Upper lobe of left lung (tissue), 6 donors: ENCODE measurements around the gene MAP7D2. TPM values are rescaled to one million over a fixed set of nuclear protein-coding genes. Genes with fewer than 3 reads are reported as not detected.

Experiments
- ATAC-seq, 2 donors: fragments of 200-7000 bp; cut with Tn5 transposase; one replicate each; pipeline ENCODE4 v1.9.1; 2022; ENCODE audit warnings: mild to moderate bottlenecking in 2 of 2, moderate library complexity in 2 of 2; ENCODE audit not compliant: low FRiP score in 2 of 2
- DNase-seq, 2 donors: peaks; one replicate each; pipeline ENCODE4 v3.0.0-alpha.2; 2019 to 2020
- H3K27ac ChIP-seq, 4 donors: fragments of 200-600 bp; sonication (generic); one replicate each; pipeline ENCODE4 v1.5.1; 2016 to 2019
- H3K27me3 ChIP-seq, 4 donors: fragments of 200-600 bp; sonication (generic); one replicate each; pipeline ENCODE4 v1.5.1; 2017 to 2019
- H3K36me3 ChIP-seq, 4 donors: fragments of 200-600 bp; sonication (generic); one replicate each; pipeline ENCODE4 v1.5.1; 2016 to 2019
- H3K4me1 ChIP-seq, 4 donors: fragments of 200-600 bp; sonication (generic); one replicate each; pipeline ENCODE4 v1.5.1; 2018 to 2019
- H3K4me3 ChIP-seq, 4 donors: fragments of 200-600 bp; sonication (generic); one replicate each; pipeline ENCODE4 v1.5.1; 2017 to 2019; ENCODE audit warnings: mild to moderate bottlenecking in 2 of 4, moderate library complexity in 1 of 4
- H3K9me3 ChIP-seq, 4 donors: fragments of 200-600 bp; sonication (generic); one replicate each; pipeline ENCODE4 v1.5.1; 2018 to 2019
- CTCF ChIP-seq, 6 experiments: fragments of 450-650 bp in 4 of 6; fragments of 200-600 bp in 2 of 6; sonication (generic) in 2 of 6; IDR thresholded peaks; one replicate each; pipeline ENCODE4 v1.5.1; 2016 to 2019; ENCODE audit warnings: antibody characterized with exemption in 6 of 6
- EP300 ChIP-seq, 4 donors: sonication (generic); formaldehyde crosslinking; IDR thresholded peaks; one replicate each; pipeline ENCODE4 v1.5.1; 2017; ENCODE audit warnings: antibody characterized with exemption in 4 of 4, control low read depth in 2 of 4
- POLR2A ChIP-seq, 4 donors: fragments of 450-650 bp; IDR thresholded peaks; one replicate each; pipeline ENCODE4 v1.5.1; 2016 to 2017; ENCODE audit warnings: antibody characterized with exemption in 4 of 4, mild to moderate bottlenecking in 2 of 4
- POLR2AphosphoS5 ChIP-seq, 2 donors: sonication (generic); formaldehyde crosslinking; IDR thresholded peaks; one replicate each; pipeline ENCODE4 v1.5.1; 2017; ENCODE audit warnings: antibody characterized with exemption in 2 of 2
- WGBS, 2 donors: methylation state at CpG; one replicate each; pipeline ENCODE4 v1.1.5; 2017 to 2018; 5-methylcytosine and 5-hydroxymethylcytosine counted together
- total RNA-seq, 6 donors: library from RNA; depleted of rRNA in 4 of 6; stranded (reverse); fragments of >200 nt in 4 of 6; gene quantifications; one replicate each; pipeline versions ENCODE4 v1.1.0 to v1.2.1, GENCODE V29; 2016 to 2021
- donor health status: DM: no; HTN: no; CAD: no; lungs with moderate emphysema.
- donor health status: DM: no; HTN: yes; CAD: no; lungs with severe emphysema.

Gene MAP7D2
- total RNA-seq, 6 donors from 2014 or later: under 0.01 to 13.4 (median 0.51) TPM

GRCh38 chrX:20060961-20061748 lies 55.6 kb downstream of the MAP7D2 start:
- 58 to 87% methylated on average over 3 to 5 of the region's 5 CpGs for WGBS, 2 donors
- H3K4me1 ChIP-seq: peaks cover 0 to 6% (median 2%) of the 10 kb centered on the region in 4 donors
- H3K9me3 ChIP-seq: no peaks in the 10 kb centered on the region
- peak overlapping the region in 1 of 4 donors; percentile 35 for H3K27ac ChIP-seq
- ATAC-seq (no peak), DNase-seq (no peak)
- H3K4me3 ChIP-seq: no peak overlapping the region
- no peaks in the 10 kb centered on the region for H3K27me3 ChIP-seq
- H3K36me3 ChIP-seq: no peaks in the 10 kb centered on the region
- TF ChIP-seq POLR2AphosphoS5 (IDR thresholded peaks at IDR 0.05) (no peak), CTCF (IDR thresholded peaks at IDR 0.05) (no peak), EP300 (IDR thresholded peaks at IDR 0.05) (no peak), POLR2A (IDR thresholded peaks at IDR 0.05) (no peak)

GRCh38 chrX:20059467-20060128 lies 57.1 kb downstream of the MAP7D2 start:
- Histone ChIP-seq H3K36me3 (no peaks in the 10 kb centered on the region), H3K27me3 (no peaks in the 10 kb centered on the region)
- no peak for ATAC-seq

GRCh38 chrX:20057479-20057878 lies 59.2 kb downstream of the MAP7D2 start:
- TF ChIP-seq POLR2A (IDR thresholded peaks at IDR 0.05) (no peak), POLR2AphosphoS5 (IDR thresholded peaks at IDR 0.05) (no peak), EP300 (IDR thresholded peaks at IDR 0.05) (no peak), CTCF (IDR thresholded peaks at IDR 0.05) (no peak)
- H3K27me3 ChIP-seq: no peaks in the 10 kb centered on the region
- ATAC-seq: no peak

More at GRCh38 chrX:20059467-20060128, 57.1 kb downstream of the MAP7D2 start:
- H3K4me3 ChIP-seq: no peak overlapping the region
- peaks cover 0 to 6% (median 2%) of the 10 kb centered on the region in 4 donors for H3K4me1 ChIP-seq
- WGBS, 2 donors: 65 to 71% methylated on average over 5 of the region's 5 CpGs
- DNase-seq: no peak
- no peaks in the 10 kb centered on the region for H3K9me3 ChIP-seq
- H3K27ac ChIP-seq: no peak overlapping the region
- TF ChIP-seq EP300 (IDR thresholded peaks at IDR 0.05) (no peak), POLR2AphosphoS5 (IDR thresholded peaks at IDR 0.05) (no peak), POLR2A (IDR thresholded peaks at IDR 0.05) (no peak), CTCF (IDR thresholded peaks at IDR 0.05) (no peak)

GRCh38 chrX:20056704-20057103 lies 60.0 kb downstream of the MAP7D2 start:
- WGBS, 2 donors: 57 to 62% methylated on average over 7 to 11 of the region's 11 CpGs
- Histone ChIP-seq H3K27me3 (no peaks in the 10 kb centered on the region), H3K9me3 (no peaks in the 10 kb centered on the region), H3K36me3 (no peaks in the 10 kb centered on the region), H3K4me1 (peaks cover 0 to 6% (median 2%) of the 10 kb centered on the region in 4 donors), H3K4me3 (no peak overlapping the region), H3K27ac (no peak overlapping the region)
- DNase-seq (no peak), ATAC-seq (no peak)
- TF ChIP-seq CTCF (IDR thresholded peaks at IDR 0.05) (no peak), EP300 (IDR thresholded peaks at IDR 0.05) (no peak), POLR2A (IDR thresholded peaks at IDR 0.05) (no peak), POLR2AphosphoS5 (IDR thresholded peaks at IDR 0.05) (no peak)

More at GRCh38 chrX:20057479-20057878, 59.2 kb downstream of the MAP7D2 start:
- peaks cover 0 to 6% (median 2%) of the 10 kb centered on the region in 4 donors for H3K4me1 ChIP-seq
- H3K27ac ChIP-seq: no peak overlapping the region
- DNase-seq: no peak
- H3K36me3 ChIP-seq: no peaks in the 10 kb centered on the region
- H3K9me3 ChIP-seq: no peaks in the 10 kb centered on the region
- 83 to 86% methylated on average over 4 of the region's 4 CpGs for WGBS, 2 donors
- no peak overlapping the region for H3K4me3 ChIP-seq
